ENCODE data around the gene COL19A1.

DNA sequence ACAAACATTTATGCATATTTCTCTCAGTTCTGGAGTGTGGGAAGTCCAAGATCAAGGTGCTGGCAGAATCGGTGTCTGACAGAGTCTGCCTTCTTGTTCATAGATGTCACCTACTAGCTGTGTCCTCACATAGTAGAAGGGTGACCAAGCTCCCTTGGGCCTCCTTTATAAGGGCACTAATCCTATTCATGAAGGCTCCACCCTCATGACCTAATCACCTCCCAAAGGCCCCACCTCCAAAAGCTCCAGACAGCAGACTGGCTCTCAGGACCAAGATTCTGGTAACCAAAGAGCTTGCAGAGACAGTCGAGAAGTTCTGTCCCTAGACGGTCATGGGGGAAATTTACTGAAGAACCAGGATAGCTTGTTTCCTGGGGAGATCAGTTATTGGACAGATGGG lies 297.4 kb downstream of the COL19A1 start:
- TF ChIP-seq, protein P1, sequence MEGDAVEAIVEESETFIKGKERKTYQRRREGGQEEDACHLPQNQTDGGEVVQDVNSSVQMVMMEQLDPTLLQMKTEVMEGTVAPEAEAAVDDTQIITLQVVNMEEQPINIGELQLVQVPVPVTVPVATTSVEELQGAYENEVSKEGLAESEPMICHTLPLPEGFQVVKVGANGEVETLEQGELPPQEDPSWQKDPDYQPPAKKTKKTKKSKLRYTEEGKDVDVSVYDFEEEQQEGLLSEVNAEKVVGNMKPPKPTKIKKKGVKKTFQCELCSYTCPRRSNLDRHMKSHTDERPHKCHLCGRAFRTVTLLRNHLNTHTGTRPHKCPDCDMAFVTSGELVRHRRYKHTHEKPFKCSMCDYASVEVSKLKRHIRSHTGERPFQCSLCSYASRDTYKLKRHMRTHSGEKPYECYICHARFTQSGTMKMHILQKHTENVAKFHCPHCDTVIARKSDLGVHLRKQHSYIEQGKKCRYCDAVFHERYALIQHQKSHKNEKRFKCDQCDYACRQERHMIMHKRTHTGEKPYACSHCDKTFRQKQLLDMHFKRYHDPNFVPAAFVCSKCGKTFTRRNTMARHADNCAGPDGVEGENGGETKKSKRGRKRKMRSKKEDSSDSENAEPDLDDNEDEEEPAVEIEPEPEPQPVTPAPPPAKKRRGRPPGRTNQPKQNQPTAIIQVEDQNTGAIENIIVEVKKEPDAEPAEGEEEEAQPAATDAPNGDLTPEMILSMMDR (IDR thresholded peaks at IDR 0.05; ENCODE audit: insufficient read depth, low read length, poor library complexity, severe bottlenecking), result no peak
- no peak for TF ChIP-seq EZH2phosphoT487 (conservative IDR thresholded peaks at IDR 0.05; ENCODE audit: low read length)

Measured in SU-DHL-6 (cell line).